ENCODE data around the gene GABRB2. TPM values are rescaled to one million over a fixed set of nuclear protein-coding genes. Genes with fewer than 3 reads are reported as not detected.

GABRB2 gene
- total and polyA plus RNA-seq, 7 donors: 0.04 to 0.36 (median 0.14) TPM

DNA sequence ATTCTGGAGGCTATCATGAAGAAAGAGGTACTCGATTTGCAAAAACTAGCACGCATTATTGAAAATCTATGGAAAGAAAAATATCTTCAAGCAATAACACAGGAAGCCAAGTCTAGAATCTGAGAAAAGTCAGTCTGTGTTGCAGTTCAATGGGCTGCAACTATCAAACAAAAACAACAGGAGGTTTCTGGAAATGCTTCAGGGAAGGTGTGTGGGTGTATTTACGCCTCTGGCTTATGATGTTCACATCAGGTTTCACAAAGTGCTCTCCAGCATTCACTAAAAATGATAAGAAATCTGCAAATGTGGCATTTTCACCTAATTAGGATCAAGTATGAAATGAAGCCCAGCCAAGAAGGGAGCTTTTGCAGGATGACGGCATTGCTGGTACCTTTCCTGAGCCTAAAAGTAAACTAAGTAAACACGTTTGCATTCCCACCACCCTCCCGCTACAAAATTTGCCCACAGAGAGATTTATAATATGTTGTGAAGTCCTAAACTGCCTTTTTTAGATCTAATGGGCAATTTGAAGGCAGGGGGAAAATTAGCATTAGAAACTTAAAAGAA is 146.4 kb downstream of the GABRB2 start:
- TF ChIP-seq, protein P1, sequence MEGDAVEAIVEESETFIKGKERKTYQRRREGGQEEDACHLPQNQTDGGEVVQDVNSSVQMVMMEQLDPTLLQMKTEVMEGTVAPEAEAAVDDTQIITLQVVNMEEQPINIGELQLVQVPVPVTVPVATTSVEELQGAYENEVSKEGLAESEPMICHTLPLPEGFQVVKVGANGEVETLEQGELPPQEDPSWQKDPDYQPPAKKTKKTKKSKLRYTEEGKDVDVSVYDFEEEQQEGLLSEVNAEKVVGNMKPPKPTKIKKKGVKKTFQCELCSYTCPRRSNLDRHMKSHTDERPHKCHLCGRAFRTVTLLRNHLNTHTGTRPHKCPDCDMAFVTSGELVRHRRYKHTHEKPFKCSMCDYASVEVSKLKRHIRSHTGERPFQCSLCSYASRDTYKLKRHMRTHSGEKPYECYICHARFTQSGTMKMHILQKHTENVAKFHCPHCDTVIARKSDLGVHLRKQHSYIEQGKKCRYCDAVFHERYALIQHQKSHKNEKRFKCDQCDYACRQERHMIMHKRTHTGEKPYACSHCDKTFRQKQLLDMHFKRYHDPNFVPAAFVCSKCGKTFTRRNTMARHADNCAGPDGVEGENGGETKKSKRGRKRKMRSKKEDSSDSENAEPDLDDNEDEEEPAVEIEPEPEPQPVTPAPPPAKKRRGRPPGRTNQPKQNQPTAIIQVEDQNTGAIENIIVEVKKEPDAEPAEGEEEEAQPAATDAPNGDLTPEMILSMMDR (IDR thresholded peaks at IDR 0.05): no peak

DNA sequence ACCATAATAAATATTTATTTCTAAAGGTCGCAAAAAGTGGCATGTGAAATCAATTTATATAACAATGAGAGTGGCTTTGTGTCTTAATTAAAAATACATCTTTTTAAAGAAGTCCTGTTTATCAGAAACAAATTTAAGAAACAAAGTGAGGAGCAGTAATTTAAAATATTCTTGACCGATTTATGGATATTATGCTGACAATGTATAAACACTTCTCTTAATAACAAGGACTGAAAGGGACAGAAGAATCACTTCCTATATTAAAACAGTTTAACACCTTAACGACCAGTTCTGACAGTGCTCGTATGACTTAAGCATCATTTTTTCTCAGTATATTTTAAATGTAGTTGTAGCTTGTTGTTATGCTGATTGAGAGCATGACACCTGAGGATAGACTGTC is 149.1 kb downstream of the GABRB2 start:
- peaks cover under 1% of the 10 kb centered on the region for H3K4me1 ChIP-seq
- intact Hi-C loops (cut with DNase I): no loop called here
- no peaks in the 10 kb centered on the region for H3K36me3 ChIP-seq (ENCODE audit: insufficient read depth in 1 of 2, low read depth in 1 of 2)
- H3K27ac ChIP-seq: no peak overlapping the region
- H3K9me3 ChIP-seq: no peaks in the 10 kb centered on the region
- 88 to 89% (median 88%) methylated on average over 4 of the region's 4 CpGs for WGBS, 3 donors
- DNase-seq (no peak), ATAC-seq (no peak)
- H3K27me3 ChIP-seq (ENCODE audit: insufficient read depth in 3 of 3, low read length in 2 of 3): no peaks in the 10 kb centered on the region
- H3K4me3 ChIP-seq: no peak overlapping the region
- TF ChIP-seq, protein P1 (IDR thresholded peaks at IDR 0.05): no peak

More for the DNA sequence above, 146.4 kb downstream of the GABRB2 start:
- DNase-seq (no peak), ATAC-seq (no peak)
- Histone ChIP-seq H3K27me3 (ENCODE audit: insufficient read depth in 3 of 3, low read length in 2 of 3) (no peaks in the 10 kb centered on the region), H3K36me3 (ENCODE audit: insufficient read depth in 1 of 2, low read depth in 1 of 2) (no peaks in the 10 kb centered on the region), H3K9me3 (no peaks in the 10 kb centered on the region), H3K27ac (no peak overlapping the region), H3K4me1 (peaks cover 3% of the 10 kb centered on the region), H3K4me3 (no peak overlapping the region)
- intact Hi-C loops (cut with DNase I): no loop called here
- WGBS, 3 donors: 52 to 62% (median 60%) methylated on average over 6 of the region's 6 CpGs

DNA sequence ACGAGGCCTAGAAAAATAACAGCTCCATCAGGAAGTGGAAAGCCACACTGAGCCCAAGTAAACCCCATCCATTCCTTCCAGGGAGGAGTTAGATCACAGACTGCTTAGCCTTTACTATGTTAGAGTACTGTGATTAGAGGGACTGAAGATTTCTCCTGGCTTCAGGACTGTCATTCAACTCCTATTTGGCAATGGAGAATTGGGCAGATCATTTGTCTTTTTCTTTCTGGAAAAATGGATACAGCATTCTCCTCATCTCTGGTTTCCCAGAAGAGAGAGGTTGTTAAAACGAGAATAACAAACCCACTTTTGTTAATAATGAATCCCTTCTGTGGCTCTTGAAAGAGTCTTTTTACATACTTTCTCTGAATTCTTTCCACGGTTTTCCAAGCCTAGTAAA is 150.4 kb downstream of the GABRB2 start:
- Histone ChIP-seq H3K27ac (no peak overlapping the region), H3K9me3 (no peaks in the 10 kb centered on the region), H3K36me3 (ENCODE audit: insufficient read depth in 1 of 2, low read depth in 1 of 2) (no peaks in the 10 kb centered on the region), H3K4me3 (no peak overlapping the region), H3K4me1 (peaks cover 6% of the 10 kb centered on the region), H3K27me3 (ENCODE audit: insufficient read depth in 3 of 3, low read length in 2 of 3) (no peaks in the 10 kb centered on the region)
- ATAC-seq (no peak), DNase-seq (no peak)
- 31 to 34% (median 32%) methylated on average over 3 of the region's 3 CpGs for WGBS, 3 donors
- TF ChIP-seq, protein P1 (IDR thresholded peaks at IDR 0.05): no peak
- intact Hi-C loops (cut with DNase I): no loop called here

DNA sequence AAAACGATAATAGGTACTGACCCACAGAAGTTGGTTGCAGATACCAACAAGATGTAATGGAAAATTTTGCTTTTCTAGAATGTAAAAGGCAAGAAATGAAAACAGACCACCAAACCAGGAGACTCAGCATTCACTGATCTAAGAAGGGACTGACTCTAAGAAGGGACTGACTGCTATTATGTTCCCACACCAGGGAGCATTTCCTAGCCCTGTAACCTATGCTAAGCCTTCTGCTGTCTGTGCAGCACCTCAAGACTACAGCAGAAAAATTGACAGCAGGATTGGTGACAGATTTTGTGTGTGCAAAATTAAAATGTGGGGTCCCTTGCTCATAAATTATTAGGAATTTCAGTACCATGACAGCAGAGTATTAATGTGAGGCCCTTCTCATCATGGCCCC is 154.8 kb downstream of the GABRB2 start:
- TF ChIP-seq, protein P1 (IDR thresholded peaks at IDR 0.05): no peak
- Histone ChIP-seq H3K4me3 (no peak overlapping the region), H3K27ac (no peak overlapping the region), H3K36me3 (ENCODE audit: insufficient read depth in 1 of 2, low read depth in 1 of 2) (no peaks in the 10 kb centered on the region), H3K27me3 (ENCODE audit: insufficient read depth in 3 of 3, low read length in 2 of 3) (no peaks in the 10 kb centered on the region), H3K9me3 (no peaks in the 10 kb centered on the region), H3K4me1 (peaks cover 19% of the 10 kb centered on the region)
- DNase-seq: no peak
- intact Hi-C loops (cut with DNase I): no loop called here
- ATAC-seq: no peak
- 74 to 89% (median 78%) methylated on average over 1 of the region's 1 CpG for WGBS, 3 donors

DNA sequence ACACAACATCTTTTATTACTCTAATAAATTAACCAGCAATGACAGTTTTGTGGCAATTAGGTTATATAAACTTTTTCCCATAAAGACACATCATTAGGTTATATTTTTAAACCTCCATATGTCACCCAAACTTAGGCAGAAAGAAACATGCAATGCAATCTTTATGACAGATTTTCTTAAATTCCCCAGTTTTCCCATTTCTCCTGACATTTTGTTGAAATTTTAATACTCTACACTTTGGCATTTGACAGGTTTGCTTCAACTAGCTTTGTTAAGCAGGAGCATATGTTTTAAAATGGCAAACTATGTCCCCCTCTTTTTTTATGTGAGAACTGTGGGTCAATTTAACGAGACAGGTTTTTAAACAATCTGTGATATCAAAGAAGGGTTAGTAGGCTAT is 155.5 kb downstream of the GABRB2 start:
- DNase-seq (no peak), ATAC-seq (no peak)
- intact Hi-C loops (cut with DNase I): no loop called here

More for the DNA sequence above, 155.5 kb downstream of the GABRB2 start:
- 35 to 45% (median 41%) methylated on average over 1 of the region's 1 CpG for WGBS, 3 donors
- H3K27me3 ChIP-seq (ENCODE audit: insufficient read depth in 3 of 3, low read length in 2 of 3): no peaks in the 10 kb centered on the region
- no peak overlapping the region for H3K4me3 ChIP-seq
- TF ChIP-seq, protein P1 (IDR thresholded peaks at IDR 0.05): no peak
- peaks cover 19% of the 10 kb centered on the region for H3K4me1 ChIP-seq
- no peaks in the 10 kb centered on the region for H3K36me3 ChIP-seq (ENCODE audit: insufficient read depth in 1 of 2, low read depth in 1 of 2)
- H3K27ac ChIP-seq: no peak overlapping the region
- no peaks in the 10 kb centered on the region for H3K9me3 ChIP-seq

Measured in psoas muscle (tissue), 8 donors.